Measurements from ENCODE around the gene BUB3. TPM values are rescaled to one million over a fixed set of nuclear protein-coding genes. Genes with fewer than 3 reads are reported as not detected.

Gene BUB3
- total and polyA plus RNA-seq, 2 of the 13 experiments (the other 11 are each of a cell fraction or from before 2014, with no cell fraction given) = 174 to 188 TPM

DNA sequence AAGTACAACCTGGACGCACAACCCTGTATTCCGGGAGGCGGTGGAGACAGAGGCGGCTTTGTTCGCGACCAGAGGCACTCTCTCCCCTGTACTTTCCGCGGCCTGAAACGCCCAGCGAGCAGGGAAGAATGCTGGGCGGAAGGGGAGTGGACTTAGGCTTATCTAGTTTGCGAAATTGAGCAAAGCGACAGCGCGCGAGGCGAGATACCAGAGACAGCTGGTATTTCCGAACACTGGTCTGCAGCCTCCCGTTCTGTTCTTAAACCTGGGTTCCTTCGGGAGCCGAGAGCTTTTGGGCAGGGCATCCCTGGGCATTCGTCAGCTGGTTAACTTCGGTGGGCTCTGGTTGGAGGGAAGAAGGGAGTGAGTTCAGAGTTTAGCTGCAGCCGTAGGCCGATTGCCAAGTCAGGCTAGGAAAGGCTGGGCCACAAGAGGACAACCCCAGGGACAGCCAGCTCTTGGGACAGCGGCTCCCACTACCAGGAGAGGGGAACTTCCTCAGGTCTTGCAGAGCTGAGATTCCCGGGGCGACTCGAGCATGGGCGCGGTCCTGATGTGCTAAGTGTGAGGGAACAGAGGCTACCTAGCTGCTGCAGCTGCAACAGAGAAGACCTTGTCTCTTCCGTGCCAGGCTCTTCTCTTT lies 14.6 kb upstream of the BUB3 start (continued):
- TF ChIP-seq HNF4G (IDR thresholded peaks at IDR 0.05; ENCODE audit: borderline replicate concordance, low read depth, low read length) (peak; percentile 36; the same call in 1 of the 2 replicates), HNF4G (CRISPR knock-in tag; IDR thresholded peaks at IDR 0.05; ENCODE audit: borderline replicate concordance, low read depth) (no peak), MAFF (IDR thresholded peaks at IDR 0.05; ENCODE audit: low read depth, low read length) (no peak), KDM2A (CRISPR knock-in tag; IDR thresholded peaks at IDR 0.05; ENCODE audit: borderline replicate concordance, low read depth) (peak; percentile 86), PRMT3 (CRISPR knock-in tag; IDR thresholded peaks at IDR 0.05; ENCODE audit: borderline replicate concordance, low read depth) (no peak), TGIF2 (CRISPR knock-in tag; IDR thresholded peaks at IDR 0.05) (peak; percentile 84; the same call in 1 of the 2 replicates), CTCF (CRISPR knock-in tag; IDR thresholded peaks at IDR 0.05) (peak; percentile 17), TBX2 (CRISPR knock-in tag; IDR thresholded peaks at IDR 0.05; ENCODE audit: borderline replicate concordance) (peak; percentile 58; the same call in 1 of the 2 replicates), ZFY (CRISPR knock-in tag; IDR thresholded peaks at IDR 0.05) (peak; percentile 62; the same call in 1 of the 2 replicates), IKZF1 (IDR thresholded peaks at IDR 0.05) (no peak), KDM1A (CRISPR knock-in tag; IDR thresholded peaks at IDR 0.05) (0 out of 2 replicates have a peak, but pooled peaks have one; percentile 14), ZFX (CRISPR knock-in tag; IDR thresholded peaks at IDR 0.05; ENCODE audit: low read depth) (peak; percentile 51)
- TF ChIP-seq, protein P1, sequence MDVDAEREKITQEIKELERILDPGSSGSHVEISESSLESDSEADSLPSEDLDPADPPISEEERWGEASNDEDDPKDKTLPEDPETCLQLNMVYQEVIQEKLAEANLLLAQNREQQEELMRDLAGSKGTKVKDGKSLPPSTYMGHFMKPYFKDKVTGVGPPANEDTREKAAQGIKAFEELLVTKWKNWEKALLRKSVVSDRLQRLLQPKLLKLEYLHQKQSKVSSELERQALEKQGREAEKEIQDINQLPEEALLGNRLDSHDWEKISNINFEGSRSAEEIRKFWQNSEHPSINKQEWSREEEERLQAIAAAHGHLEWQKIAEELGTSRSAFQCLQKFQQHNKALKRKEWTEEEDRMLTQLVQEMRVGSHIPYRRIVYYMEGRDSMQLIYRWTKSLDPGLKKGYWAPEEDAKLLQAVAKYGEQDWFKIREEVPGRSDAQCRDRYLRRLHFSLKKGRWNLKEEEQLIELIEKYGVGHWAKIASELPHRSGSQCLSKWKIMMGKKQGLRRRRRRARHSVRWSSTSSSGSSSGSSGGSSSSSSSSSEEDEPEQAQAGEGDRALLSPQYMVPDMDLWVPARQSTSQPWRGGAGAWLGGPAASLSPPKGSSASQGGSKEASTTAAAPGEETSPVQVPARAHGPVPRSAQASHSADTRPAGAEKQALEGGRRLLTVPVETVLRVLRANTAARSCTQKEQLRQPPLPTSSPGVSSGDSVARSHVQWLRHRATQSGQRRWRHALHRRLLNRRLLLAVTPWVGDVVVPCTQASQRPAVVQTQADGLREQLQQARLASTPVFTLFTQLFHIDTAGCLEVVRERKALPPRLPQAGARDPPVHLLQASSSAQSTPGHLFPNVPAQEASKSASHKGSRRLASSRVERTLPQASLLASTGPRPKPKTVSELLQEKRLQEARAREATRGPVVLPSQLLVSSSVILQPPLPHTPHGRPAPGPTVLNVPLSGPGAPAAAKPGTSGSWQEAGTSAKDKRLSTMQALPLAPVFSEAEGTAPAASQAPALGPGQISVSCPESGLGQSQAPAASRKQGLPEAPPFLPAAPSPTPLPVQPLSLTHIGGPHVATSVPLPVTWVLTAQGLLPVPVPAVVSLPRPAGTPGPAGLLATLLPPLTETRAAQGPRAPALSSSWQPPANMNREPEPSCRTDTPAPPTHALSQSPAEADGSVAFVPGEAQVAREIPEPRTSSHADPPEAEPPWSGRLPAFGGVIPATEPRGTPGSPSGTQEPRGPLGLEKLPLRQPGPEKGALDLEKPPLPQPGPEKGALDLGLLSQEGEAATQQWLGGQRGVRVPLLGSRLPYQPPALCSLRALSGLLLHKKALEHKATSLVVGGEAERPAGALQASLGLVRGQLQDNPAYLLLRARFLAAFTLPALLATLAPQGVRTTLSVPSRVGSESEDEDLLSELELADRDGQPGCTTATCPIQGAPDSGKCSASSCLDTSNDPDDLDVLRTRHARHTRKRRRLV (CRISPR knock-in tag; IDR thresholded peaks at IDR 0.05) = no peak
- TF ChIP-seq, protein P2, sequence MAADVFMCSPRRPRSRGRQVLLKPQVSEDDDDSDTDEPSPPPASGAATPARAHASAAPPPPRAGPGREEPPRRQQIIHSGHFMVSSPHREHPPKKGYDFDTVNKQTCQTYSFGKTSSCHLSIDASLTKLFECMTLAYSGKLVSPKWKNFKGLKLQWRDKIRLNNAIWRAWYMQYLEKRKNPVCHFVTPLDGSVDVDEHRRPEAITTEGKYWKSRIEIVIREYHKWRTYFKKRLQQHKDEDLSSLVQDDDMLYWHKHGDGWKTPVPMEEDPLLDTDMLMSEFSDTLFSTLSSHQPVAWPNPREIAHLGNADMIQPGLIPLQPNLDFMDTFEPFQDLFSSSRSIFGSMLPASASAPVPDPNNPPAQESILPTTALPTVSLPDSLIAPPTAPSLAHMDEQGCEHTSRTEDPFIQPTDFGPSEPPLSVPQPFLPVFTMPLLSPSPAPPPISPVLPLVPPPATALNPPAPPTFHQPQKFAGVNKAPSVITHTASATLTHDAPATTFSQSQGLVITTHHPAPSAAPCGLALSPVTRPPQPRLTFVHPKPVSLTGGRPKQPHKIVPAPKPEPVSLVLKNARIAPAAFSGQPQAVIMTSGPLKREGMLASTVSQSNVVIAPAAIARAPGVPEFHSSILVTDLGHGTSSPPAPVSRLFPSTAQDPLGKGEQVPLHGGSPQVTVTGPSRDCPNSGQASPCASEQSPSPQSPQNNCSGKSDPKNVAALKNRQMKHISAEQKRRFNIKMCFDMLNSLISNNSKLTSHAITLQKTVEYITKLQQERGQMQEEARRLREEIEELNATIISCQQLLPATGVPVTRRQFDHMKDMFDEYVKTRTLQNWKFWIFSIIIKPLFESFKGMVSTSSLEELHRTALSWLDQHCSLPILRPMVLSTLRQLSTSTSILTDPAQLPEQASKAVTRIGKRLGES (CRISPR knock-in tag; IDR thresholded peaks at IDR 0.05; ENCODE audit: borderline replicate concordance) = no peak
- TF ChIP-seq, protein P3, sequence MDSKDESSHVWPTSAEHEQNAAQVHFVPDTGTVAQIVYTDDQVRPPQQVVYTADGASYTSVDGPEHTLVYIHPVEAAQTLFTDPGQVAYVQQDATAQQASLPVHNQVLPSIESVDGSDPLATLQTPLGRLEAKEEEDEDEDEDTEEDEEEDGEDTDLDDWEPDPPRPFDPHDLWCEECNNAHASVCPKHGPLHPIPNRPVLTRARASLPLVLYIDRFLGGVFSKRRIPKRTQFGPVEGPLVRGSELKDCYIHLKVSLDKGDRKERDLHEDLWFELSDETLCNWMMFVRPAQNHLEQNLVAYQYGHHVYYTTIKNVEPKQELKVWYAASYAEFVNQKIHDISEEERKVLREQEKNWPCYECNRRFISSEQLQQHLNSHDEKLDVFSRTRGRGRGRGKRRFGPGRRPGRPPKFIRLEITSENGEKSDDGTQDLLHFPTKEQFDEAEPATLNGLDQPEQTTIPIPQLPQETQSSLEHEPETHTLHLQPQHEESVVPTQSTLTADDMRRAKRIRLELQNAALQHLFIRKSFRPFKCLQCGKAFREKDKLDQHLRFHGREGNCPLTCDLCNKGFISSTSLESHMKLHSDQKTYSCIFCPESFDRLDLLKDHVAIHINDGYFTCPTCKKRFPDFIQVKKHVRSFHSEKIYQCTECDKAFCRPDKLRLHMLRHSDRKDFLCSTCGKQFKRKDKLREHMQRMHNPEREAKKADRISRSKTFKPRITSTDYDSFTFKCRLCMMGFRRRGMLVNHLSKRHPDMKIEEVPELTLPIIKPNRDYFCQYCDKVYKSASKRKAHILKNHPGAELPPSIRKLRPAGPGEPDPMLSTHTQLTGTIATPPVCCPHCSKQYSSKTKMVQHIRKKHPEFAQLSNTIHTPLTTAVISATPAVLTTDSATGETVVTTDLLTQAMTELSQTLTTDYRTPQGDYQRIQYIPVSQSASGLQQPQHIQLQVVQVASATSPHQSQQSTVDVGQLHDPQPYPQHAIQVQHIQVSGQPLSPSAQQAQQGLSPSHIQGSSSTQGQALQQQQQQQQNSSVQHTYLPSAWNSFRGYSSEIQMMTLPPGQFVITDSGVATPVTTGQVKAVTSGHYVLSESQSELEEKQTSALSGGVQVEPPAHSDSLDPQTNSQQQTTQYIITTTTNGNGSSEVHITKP (CRISPR knock-in tag; IDR thresholded peaks at IDR 0.05; ENCODE audit: low read depth) = no peak

All from HepG2 (cell line).